ENCODE results near the gene SEPHS2.

DNA sequence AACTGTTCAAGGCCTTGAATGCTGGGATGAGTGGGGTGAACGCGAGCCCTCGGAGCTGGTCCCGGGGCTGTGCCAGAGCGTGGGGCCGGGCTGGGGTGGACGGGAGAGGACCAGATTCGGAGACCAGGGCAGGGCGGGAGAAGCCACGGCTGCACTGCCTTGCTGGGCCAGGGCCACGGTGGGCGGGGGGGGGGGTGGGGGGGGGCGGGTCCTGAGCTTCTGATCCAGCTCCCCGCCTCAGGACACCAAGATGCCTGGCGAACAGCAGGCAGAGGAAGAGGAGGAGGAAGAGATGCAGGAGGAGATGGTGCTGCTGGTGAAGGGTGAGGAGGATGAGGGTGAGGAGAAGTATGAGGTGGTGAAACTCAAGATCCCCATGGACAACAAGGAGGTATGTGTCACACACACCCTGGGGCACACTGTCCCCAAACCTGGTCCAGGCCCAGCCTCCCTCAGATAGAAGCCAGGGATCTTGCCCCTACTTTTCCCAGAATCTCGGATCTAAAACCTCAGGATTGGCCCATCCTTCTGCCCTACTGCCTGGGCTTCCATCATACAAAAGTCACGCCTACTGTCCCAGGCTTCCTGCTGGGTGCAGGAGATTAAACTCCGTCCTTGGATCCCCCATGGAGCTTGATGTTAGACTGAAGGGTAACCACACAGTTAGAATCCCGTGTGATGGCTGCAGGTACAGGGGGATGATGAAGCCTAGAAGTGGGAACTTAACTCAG is 37.7 kb downstream of the SEPHS2 start:
- TF ChIP-seq POLR2A (IDR thresholded peaks at IDR 0.05) (no peak), CTCF (IDR thresholded peaks at IDR 0.05) (no peak)

Data from heart left ventricle (tissue), 13 donors.